GM13977 (cell line): ENCODE data around the gene NCK1.
"Not testable (repeated sequence)": the region's sequence is repeated elsewhere in the genome, so short reads cannot be mapped to it uniquely, and the experiment has no call there.

Experiments
- DNase-seq: peaks from one replicate; pipeline ENCODE4 v3.0.0; 2012; ENCODE audit warnings: low spot score
- in situ Hi-C: fragments of 300-500 bp; cut with MboI; formaldehyde crosslinking; loops from one replicate; pipeline ENCODE4 v1.12.0; 2022; ENCODE audit warnings: low sequenced_read_pairs, low pct_unique_long_range_greater_than_20kb, mixed read lengths, inconsistent platforms; ENCODE audit not compliant: unreplicated experiment
- TF ChIP-seq, protein P1 (sequence below): IDR thresholded peaks from 2 replicates; pipeline ENCODE4 v1.5.1; 2012; ENCODE audit warnings: mild to moderate bottlenecking, control low read depth; ENCODE audit not compliant: insufficient read depth; ENCODE audit errors: extremely low read depth, missing control alignments

The NCK1 gene

DNA sequence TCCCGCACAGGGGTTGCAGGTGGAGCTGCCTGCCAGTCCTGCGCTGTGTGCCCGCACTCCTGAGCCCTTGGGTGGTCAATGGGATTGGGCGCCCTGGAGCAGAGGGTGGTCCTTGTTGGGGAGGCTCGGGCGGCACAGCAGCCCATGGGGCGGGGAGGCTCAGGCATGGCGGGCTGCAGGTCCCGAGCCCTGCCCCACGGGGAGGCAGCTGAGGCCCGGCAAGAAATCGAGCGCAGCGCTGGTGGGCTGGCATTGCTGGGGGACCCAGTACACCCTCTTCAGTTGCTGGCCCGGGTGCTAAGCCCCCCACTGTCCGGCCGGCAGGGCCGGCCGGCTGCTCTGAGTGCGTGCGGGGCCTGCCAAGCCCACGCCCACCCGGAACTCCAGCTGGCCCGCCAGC is 27.9 kb downstream of the NCK1 start:
- TF ChIP-seq, protein P1, sequence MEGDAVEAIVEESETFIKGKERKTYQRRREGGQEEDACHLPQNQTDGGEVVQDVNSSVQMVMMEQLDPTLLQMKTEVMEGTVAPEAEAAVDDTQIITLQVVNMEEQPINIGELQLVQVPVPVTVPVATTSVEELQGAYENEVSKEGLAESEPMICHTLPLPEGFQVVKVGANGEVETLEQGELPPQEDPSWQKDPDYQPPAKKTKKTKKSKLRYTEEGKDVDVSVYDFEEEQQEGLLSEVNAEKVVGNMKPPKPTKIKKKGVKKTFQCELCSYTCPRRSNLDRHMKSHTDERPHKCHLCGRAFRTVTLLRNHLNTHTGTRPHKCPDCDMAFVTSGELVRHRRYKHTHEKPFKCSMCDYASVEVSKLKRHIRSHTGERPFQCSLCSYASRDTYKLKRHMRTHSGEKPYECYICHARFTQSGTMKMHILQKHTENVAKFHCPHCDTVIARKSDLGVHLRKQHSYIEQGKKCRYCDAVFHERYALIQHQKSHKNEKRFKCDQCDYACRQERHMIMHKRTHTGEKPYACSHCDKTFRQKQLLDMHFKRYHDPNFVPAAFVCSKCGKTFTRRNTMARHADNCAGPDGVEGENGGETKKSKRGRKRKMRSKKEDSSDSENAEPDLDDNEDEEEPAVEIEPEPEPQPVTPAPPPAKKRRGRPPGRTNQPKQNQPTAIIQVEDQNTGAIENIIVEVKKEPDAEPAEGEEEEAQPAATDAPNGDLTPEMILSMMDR, result no peak
- in situ Hi-C loops, result no loop called here
- no peak for DNase-seq

DNA sequence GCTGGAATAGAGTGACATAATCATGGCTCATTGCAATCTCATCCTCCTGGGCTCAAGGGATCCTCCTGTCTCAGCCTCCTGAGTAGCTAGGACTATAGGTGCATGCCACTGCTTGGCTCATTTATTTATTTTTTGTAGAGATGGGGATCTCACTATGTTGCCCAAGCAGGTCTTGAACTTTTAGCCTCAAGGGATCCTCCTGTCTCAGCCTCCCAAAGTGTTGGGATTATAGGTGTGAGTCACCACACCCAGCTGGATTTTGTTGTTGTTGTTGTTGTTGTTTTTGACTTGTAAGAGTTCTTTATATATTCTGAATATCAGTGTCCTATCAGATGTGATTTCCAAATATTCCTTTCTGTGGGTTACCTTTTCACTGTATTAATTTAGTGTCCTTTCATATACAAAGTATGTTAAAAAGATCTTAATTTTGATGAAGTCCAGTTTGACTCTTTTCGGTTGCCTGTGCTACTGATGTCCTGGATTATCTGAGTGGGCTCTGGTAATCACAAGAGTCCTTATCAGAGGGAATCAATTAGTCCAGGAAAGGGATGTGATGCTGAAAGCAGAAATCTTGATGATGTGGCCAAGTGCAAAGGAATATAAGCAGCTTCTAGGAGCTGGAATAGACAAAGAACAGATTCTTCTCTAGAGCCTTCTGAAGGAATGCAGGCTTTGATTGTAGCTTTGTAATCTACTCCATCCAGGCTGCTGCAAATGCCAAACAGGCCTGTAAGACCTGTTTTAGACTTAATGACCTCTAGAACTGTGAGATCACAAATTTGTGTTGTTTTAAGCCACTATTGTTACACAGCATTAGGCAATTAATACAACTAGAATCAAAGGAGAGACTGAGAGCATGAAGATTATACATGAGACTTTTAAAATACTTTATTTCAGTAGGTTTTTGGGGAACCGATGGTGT is 30.2 kb downstream of the NCK1 start:
- in situ Hi-C loops, result no loop called here
- no peak for DNase-seq

DNA sequence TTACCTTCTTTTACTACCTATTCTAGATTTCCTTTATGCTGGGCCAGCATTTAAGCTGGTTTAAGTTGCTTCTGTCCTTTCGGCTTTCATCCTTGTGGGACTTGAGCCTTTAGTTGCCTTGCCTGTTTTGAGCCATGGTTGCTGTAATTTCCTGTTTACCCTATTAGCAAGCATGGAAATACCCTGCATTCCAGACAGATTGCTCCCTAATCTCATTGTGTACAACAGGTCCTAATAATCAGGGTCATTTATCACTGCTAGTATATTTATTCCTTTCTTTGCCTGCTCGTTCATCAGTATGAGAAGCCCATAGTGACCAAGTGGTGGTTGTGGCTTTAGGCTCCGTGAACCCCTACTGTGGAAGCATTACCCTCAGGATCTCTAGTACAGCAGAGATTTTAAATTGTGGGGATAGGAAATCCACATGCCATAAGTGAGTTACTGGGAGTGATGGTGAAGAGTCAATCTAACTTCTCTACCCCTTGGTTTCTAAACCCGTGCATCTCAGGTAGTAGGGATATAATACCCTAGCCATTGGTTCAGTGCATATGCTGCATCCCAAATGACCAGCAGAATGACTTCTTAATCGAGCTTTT is 31.9 kb downstream of the NCK1 start:
- in situ Hi-C loops, result no loop called here
- no peak for DNase-seq
- TF ChIP-seq, protein P1, result no peak

More for the DNA sequence above, 30.2 kb downstream of the NCK1 start:
- TF ChIP-seq, protein P1, result no peak

DNA sequence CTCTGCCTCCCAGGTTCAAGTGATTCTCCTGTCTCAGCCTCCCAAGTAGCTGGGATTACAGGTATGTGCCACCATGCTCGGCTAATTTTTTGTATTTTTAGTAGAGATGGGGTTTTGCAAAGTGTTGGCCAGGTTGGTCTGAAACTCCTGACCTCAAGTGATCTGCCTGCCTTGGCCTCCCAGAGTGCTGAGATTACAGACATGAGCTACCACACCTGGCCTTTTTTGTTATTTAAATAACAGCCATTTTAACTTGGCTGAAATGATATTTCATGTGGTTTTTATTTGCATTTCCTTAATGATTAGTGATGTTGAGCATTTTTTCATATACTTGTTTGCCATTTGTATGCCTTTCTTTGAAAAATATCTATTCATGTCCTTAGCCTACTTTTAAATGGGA is 35.2 kb downstream of the NCK1 start:
- in situ Hi-C loops, DNase-seq: not testable (repeated sequence)

DNA sequence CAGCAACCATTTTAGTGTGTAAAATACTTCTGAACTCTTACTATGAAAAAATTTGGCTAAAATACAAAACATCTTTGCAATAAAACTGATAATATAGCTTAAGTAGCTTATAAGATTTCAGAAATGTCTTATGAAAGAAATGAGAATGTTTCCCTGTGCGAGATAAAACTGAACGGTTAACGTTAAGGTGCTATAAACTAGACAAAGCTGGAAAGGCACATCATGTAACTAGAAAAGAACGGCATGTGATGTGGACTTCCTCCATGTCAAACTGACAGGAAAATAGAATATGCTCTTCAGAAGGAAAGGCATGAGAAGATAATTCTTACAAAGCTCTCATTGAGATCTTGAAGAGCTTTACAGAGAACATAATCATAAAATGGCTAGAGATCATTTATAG is 36.5 kb downstream of the NCK1 start:
- TF ChIP-seq, protein P1, result no peak
- in situ Hi-C loops, result no loop called here
- DNase-seq, result no peak

DNA sequence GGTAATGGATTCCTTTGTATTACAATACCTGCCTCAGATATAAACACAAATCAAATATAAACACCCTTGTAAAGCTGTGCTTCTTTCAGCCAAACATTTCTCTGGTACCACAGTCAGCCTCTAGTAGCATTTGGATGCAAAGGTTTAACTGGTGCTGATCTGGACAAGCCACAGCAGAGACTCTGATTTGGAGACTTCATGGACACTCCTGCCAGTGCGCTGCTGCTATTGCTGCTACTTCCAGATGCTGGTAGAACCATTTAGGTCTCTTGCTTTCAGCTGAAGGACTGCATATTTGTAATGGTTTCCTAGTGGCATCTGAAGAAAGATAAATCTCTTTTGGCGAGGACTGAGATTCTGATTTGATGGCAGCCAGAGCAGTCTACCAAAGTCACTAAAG is 36.9 kb downstream of the NCK1 start:
- no peak for DNase-seq
- TF ChIP-seq, protein P1, result no peak
- in situ Hi-C loops, result no loop called here

DNA sequence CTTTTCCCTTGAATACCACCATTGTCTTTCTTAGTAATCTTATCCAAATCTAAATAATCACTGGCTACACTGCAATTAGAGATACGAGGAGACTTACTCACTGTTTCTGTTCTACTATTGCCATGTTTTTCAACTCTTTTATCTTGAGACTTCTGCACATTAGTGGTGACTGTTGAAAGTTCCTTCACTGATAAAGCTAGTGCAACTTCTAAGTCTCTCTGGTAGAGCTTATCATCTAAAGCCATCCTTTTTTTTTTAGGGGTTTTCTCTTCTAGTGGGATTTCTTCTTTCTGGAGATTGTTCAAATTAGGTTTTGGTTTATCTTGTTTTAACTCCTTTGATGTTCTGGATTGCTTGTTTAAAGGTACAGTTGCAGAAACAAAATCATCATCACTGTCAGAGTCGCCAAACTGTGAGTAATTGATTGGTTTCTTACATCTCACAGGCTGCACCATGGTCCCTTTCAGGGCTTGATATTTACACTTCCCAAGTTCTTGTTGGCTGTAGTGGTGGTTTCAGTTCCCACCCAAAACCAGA is 37.7 kb downstream of the NCK1 start:
- TF ChIP-seq, protein P1, result no peak
- no peak for DNase-seq
- in situ Hi-C loops, result no loop called here

DNA sequence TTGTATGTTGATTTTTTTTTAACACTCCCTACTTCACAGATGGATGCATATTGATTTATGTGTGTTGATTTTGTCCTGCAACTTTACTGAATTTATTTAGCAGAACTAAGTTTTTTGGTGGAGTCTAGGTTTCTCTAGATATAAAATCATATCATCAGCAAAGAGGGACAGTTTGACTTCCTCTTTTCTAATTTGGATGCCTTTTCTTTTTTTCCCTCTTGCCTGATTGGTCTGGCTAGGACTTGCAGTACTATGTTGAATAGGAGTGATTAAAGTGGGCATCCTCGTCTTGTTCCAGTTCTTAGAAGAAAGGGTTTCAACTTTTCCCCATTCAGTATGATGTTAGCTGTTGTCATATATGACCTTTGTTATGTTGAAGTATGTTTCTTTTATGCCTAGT is 38.7 kb downstream of the NCK1 start:
- in situ Hi-C loops, result not testable (repeated sequence)

More for the DNA sequence above, 38.7 kb downstream of the NCK1 start:
- not testable (repeated sequence) for DNase-seq
